ENCODE measurements around the gene ATE1. TPM values are rescaled to one million over a fixed set of nuclear protein-coding genes. Genes with fewer than 3 reads are reported as not detected.
A peak's percentile ranks its signal among the peaks of the same experiment; 100 is the strongest.
"Not testable (repeated sequence)": the region's sequence is repeated elsewhere in the genome, so short reads cannot be mapped to it uniquely, and the experiment has no call there.

The ATE1 gene
- total and polyA plus RNA-seq, 3 experiments from 2014 or later, result 24.8 to 34.2 (median 32.0) TPM

- H3K36me3 Mint-ChIP-seq, result peaks cover 0 to 40% (median 11%) of the 10 kb centered on the region in 3 donors
- H3K4me3 Mint-ChIP-seq, result not testable (repeated sequence)
These were observed 101.1 kb downstream of the ATE1 start for GRCh38 chr10:121826773-121827172.

DNA sequence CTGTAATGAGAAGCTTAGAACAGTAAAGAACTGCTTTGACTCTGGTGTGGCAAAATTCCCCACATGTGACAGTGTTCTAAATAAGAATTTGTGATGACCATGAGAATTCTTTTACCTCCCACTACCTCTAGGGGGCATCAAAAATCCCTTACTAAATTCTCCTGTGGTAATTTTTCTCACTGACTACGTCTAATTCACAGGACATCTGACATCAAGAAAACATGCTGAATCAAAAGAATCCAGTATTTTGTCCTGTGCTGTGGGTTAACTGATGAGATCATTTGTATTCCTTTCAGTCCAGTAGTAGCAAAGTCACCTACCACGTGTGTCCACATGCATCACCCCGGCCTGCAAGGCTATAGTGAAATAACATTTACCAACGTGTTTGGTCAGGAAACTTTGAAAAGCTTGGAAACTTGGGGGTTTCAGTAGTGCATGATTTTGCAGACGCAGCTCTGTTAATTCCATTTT, 103.8 kb downstream of the ATE1 start:
- Histone ChIP-seq H3K36me3 (ENCODE audit: insufficient read depth, low read length) (no peaks in the 10 kb centered on the region), H3K4me3 (ENCODE audit: low read length) (no peak overlapping the region), H3K27ac (ENCODE audit: low read depth, low read length) (no peak overlapping the region), H3K4me1 (ENCODE audit: insufficient read depth, low read length) (no peaks in the 10 kb centered on the region), H3K27me3 (ENCODE audit: insufficient read depth, low read length, poor library complexity, severe bottlenecking) (no peaks in the 10 kb centered on the region), H3K9me3 (ENCODE audit: low read length) (no peaks in the 10 kb centered on the region)
- no peak overlapping the region for H3K4me3 Mint-ChIP-seq
- H3K27me3 Mint-ChIP-seq, result no peaks in the 10 kb centered on the region
- CTCF ChIA-PET, result interaction anchor here (1.1 to 1.4 kb wide), 3 partner anchors 8 to 19 kb away, joined by 3 to 4 read pairs (median 3); no protein-coding TSS in a partner anchor
- H3K4me1 Mint-ChIP-seq, result peaks cover 0 to 2% (median 0%) of the 10 kb centered on the region in 3 donors
- H3K9me3 Mint-ChIP-seq, result no peaks in the 10 kb centered on the region
- peaks cover 0 to 33% (median 9%) of the 10 kb centered on the region in 3 donors for H3K36me3 Mint-ChIP-seq
- peak in 1 of 5 donors; percentile 7 for DNase-seq
- no peak overlapping the region for H3K27ac Mint-ChIP-seq
- POLR2A ChIA-PET, result interaction anchor here (0.5 kb wide), 1 partner anchor 103 kb away, joined by 6 read pairs; no protein-coding TSS in a partner anchor

More at GRCh38 chr10:121826773-121827172, 101.1 kb downstream of the ATE1 start:
- CTCF ChIA-PET; H3K4me1 Mint-ChIP-seq; DNase-seq; H3K27me3 ChIP-seq (ENCODE audit: insufficient read depth, low read length, poor library complexity, severe bottlenecking); H3K36me3 ChIP-seq (ENCODE audit: insufficient read depth, low read length); POLR2A ChIA-PET; H3K9me3 Mint-ChIP-seq; H3K27me3 Mint-ChIP-seq; H3K4me3 ChIP-seq (ENCODE audit: low read length); H3K4me1 ChIP-seq (ENCODE audit: insufficient read depth, low read length); H3K9me3 ChIP-seq (ENCODE audit: low read length); H3K27ac ChIP-seq (ENCODE audit: low read depth, low read length): not testable (repeated sequence)
- H3K27ac Mint-ChIP-seq, result peak overlapping the region in 1 of 8 donors; percentile 61

DNA sequence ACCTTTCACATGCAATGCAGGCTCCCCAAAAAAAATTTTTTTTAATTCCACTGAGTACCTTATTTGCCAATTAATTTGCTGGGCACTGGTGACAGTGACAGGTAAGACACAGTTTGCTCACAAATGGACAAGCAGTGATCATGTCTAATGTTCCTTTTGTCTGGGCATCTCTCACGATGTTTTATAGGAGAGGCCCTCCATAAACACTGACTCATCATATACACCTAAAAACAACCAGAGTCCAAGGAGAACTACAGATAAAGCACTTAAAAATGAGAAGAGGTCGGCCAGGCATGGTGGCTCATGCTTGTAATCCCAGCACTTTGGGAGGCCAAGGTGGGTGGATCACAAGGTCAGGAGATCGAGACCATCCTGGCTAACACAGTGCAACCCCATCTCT, 105.1 kb downstream of the ATE1 start:
- Mint-ChIP-seq H3K9me3 (no peaks in the 10 kb centered on the region), H3K4me1 (peaks cover 0 to 2% (median 0%) of the 10 kb centered on the region in 3 donors), H3K27ac (peak overlapping the region in 1 of 8 donors; percentile 30), H3K36me3 (peaks cover 0 to 21% (median 7%) of the 10 kb centered on the region in 3 donors), H3K27me3 (no peaks in the 10 kb centered on the region), H3K4me3 (no peak overlapping the region)
- ChIA-PET POLR2A (no interaction called here), CTCF (interaction anchor here (1.3 to 1.4 kb wide), 2 partner anchors 20 to 25 kb away, joined by 3 to 4 read pairs; no protein-coding TSS in a partner anchor)
- no peak for DNase-seq
- Histone ChIP-seq H3K36me3 (ENCODE audit: insufficient read depth, low read length) (no peaks in the 10 kb centered on the region), H3K9me3 (ENCODE audit: low read length) (no peaks in the 10 kb centered on the region), H3K27ac (ENCODE audit: low read depth, low read length) (no peak overlapping the region), H3K4me1 (ENCODE audit: insufficient read depth, low read length) (no peaks in the 10 kb centered on the region), H3K4me3 (ENCODE audit: low read length) (no peak overlapping the region), H3K27me3 (ENCODE audit: insufficient read depth, low read length, poor library complexity, severe bottlenecking) (no peaks in the 10 kb centered on the region)

DNA sequence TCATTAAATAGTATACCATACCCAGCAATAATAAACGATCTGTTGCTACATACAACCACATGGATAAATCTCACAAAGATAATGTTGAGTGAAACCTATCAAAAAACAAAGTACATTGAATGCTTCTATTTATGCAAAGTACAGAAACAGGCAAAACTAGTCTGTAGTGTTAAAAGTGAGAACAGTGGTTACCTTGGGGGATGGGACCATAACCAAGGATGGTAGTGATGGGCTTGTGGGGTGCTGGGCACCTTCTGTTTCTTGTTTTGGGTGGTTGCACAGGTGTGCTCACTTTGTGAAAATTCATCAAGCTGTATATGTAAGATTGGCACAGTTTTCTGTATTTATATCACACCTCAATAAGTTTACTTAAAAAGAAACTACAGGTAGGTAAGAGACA, 105.7 kb downstream of the ATE1 start:
- no peaks in the 10 kb centered on the region for H3K27me3 ChIP-seq (ENCODE audit: insufficient read depth, low read length, poor library complexity, severe bottlenecking)
- DNase-seq, result no peak
- H3K36me3 ChIP-seq (ENCODE audit: insufficient read depth, low read length), result no peaks in the 10 kb centered on the region
- Mint-ChIP-seq H3K27me3 (no peaks in the 10 kb centered on the region), H3K36me3 (peaks cover 0 to 19% (median 5%) of the 10 kb centered on the region in 3 donors), H3K9me3 (no peaks in the 10 kb centered on the region), H3K4me1 (peaks cover 0 to 2% (median 0%) of the 10 kb centered on the region in 3 donors), H3K27ac (no peak overlapping the region), H3K4me3 (no peak overlapping the region)
- ChIA-PET POLR2A (no interaction called here), CTCF (interaction anchor here (1.3 kb wide), 1 partner anchor 26 kb away, joined by 3 read pairs; no protein-coding TSS in a partner anchor)
- no peak overlapping the region for H3K4me3 ChIP-seq (ENCODE audit: low read length)
- H3K9me3 ChIP-seq (ENCODE audit: low read length), result no peaks in the 10 kb centered on the region
- no peaks in the 10 kb centered on the region for H3K4me1 ChIP-seq (ENCODE audit: insufficient read depth, low read length)
- no peak overlapping the region for H3K27ac ChIP-seq (ENCODE audit: low read depth, low read length)

GRCh38 chr10:121819049-121819448, 108.8 kb downstream of the ATE1 start:
- no peaks in the 10 kb centered on the region for H3K36me3 ChIP-seq (ENCODE audit: insufficient read depth, low read length)
- Mint-ChIP-seq H3K4me1 (peaks cover 0 to 2% (median 0%) of the 10 kb centered on the region in 3 donors), H3K27ac (no peak overlapping the region), H3K4me3 (no peak overlapping the region), H3K27me3 (no peaks in the 10 kb centered on the region), H3K9me3 (no peaks in the 10 kb centered on the region), H3K36me3 (peaks cover 0 to 19% (median 5%) of the 10 kb centered on the region in 3 donors)
- H3K27me3 ChIP-seq (ENCODE audit: insufficient read depth, low read length, poor library complexity, severe bottlenecking), result no peaks in the 10 kb centered on the region
- POLR2A ChIA-PET, result no interaction called here
- CTCF ChIA-PET, result no interaction called here
- no peak overlapping the region for H3K4me3 ChIP-seq (ENCODE audit: low read length)
- no peak overlapping the region for H3K27ac ChIP-seq (ENCODE audit: low read depth, low read length)
- no peaks in the 10 kb centered on the region for H3K4me1 ChIP-seq (ENCODE audit: insufficient read depth, low read length)
- no peak for DNase-seq
- H3K9me3 ChIP-seq (ENCODE audit: low read length), result no peaks in the 10 kb centered on the region

DNA sequence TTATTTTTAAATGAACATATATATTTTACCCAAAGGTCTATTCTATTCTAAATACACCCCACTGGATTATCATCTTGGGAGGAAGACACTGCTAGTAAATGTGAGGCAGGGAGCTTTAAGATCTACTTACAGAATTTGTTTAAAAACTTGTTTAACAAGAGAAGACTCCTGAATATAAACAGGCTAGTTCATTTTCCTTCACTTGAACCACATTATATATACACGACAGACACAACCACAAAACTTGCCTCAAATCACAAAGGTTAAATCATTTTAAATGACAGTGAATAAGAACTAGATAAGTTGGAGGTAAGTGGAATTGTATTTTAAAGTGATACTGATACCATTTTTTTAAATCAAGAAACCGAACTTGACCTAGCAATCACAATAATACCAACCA, 109.2 kb downstream of the ATE1 start:
- no peaks in the 10 kb centered on the region for H3K36me3 ChIP-seq (ENCODE audit: insufficient read depth, low read length)
- no peaks in the 10 kb centered on the region for H3K27me3 ChIP-seq (ENCODE audit: insufficient read depth, low read length, poor library complexity, severe bottlenecking)
- POLR2A ChIA-PET, result no interaction called here
- CTCF ChIA-PET, result no interaction called here
- Mint-ChIP-seq H3K9me3 (no peaks in the 10 kb centered on the region), H3K36me3 (peaks cover 0 to 19% (median 5%) of the 10 kb centered on the region in 3 donors), H3K4me3 (no peak overlapping the region), H3K27ac (no peak overlapping the region), H3K4me1 (peaks cover 0 to 2% (median 0%) of the 10 kb centered on the region in 3 donors), H3K27me3 (no peaks in the 10 kb centered on the region)
- H3K4me3 ChIP-seq (ENCODE audit: low read length), result no peak overlapping the region
- H3K4me1 ChIP-seq (ENCODE audit: insufficient read depth, low read length), result no peaks in the 10 kb centered on the region
- no peaks in the 10 kb centered on the region for H3K9me3 ChIP-seq (ENCODE audit: low read length)
- no peak overlapping the region for H3K27ac ChIP-seq (ENCODE audit: low read depth, low read length)
- no peak for DNase-seq

DNA sequence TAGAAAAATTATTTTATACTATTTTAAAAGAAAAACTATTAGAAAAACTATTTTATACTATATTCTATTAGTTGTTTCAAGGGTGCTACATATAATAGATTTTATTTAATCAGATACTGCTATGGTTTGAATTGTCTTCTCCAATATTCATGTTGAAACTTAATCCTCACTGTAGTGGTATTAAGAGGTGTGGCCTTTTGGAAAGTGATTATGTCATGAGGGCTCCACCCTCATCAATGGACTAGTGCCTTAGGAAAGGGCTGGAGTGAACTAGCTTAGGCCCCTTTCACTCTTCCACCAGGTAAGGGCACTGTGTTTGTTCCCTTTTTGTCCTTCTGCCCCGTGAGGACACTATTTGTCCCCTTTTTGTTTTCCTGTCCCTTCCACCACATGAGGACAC, 111.6 kb downstream of the ATE1 start:
- Histone ChIP-seq H3K4me1 (ENCODE audit: insufficient read depth, low read length) (no peaks in the 10 kb centered on the region), H3K9me3 (ENCODE audit: low read length) (no peaks in the 10 kb centered on the region), H3K27me3 (ENCODE audit: insufficient read depth, low read length, poor library complexity, severe bottlenecking) (no peaks in the 10 kb centered on the region), H3K36me3 (ENCODE audit: insufficient read depth, low read length) (no peaks in the 10 kb centered on the region), H3K27ac (ENCODE audit: low read depth, low read length) (no peak overlapping the region), H3K4me3 (ENCODE audit: low read length) (no peak overlapping the region)
- no peak for DNase-seq
- H3K27ac Mint-ChIP-seq, result peak overlapping the region in 1 of 8 donors; percentile 89
- peaks cover 0 to under 1% (median 0%) of the 10 kb centered on the region in 3 donors for H3K4me1 Mint-ChIP-seq
- H3K36me3 Mint-ChIP-seq, result peaks cover 0 to 6% (median 4%) of the 10 kb centered on the region in 3 donors
- ChIA-PET CTCF (no interaction called here), POLR2A (no interaction called here)
- no peaks in the 10 kb centered on the region for H3K9me3 Mint-ChIP-seq
- H3K4me3 Mint-ChIP-seq, result no peak overlapping the region
- no peaks in the 10 kb centered on the region for H3K27me3 Mint-ChIP-seq

GRCh38 chr10:121813857-121814256, 114.0 kb downstream of the ATE1 start:
- no peaks in the 10 kb centered on the region for H3K9me3 ChIP-seq (ENCODE audit: low read length)
- H3K4me3 ChIP-seq (ENCODE audit: low read length), result no peak overlapping the region
- no peaks in the 10 kb centered on the region for H3K27me3 ChIP-seq (ENCODE audit: insufficient read depth, low read length, poor library complexity, severe bottlenecking)
- Mint-ChIP-seq H3K9me3 (no peaks in the 10 kb centered on the region), H3K36me3 (peaks cover 0 to 9% (median 6%) of the 10 kb centered on the region in 3 donors), H3K27ac (no peak overlapping the region), H3K27me3 (no peaks in the 10 kb centered on the region), H3K4me1 (no peaks in the 10 kb centered on the region), H3K4me3 (no peak overlapping the region)
- H3K27ac ChIP-seq (ENCODE audit: low read depth, low read length), result no peak overlapping the region
- H3K4me1 ChIP-seq (ENCODE audit: insufficient read depth, low read length), result no peaks in the 10 kb centered on the region
- no peaks in the 10 kb centered on the region for H3K36me3 ChIP-seq (ENCODE audit: insufficient read depth, low read length)
- CTCF ChIA-PET, result no interaction called here
- no peak for DNase-seq
- POLR2A ChIA-PET, result no interaction called here
